DOHH2 (cell line): ENCODE results near the gene SPATA19.
"Not testable (repeated sequence)": the region's sequence is repeated elsewhere in the genome, so short reads cannot be mapped to it uniquely, and the experiment has no call there.

Experiments
- H3F3A ChIP-seq: fragments of 200-600 bp; sonication (generic), shearing (Covaris generic); 2 replicates; pipeline ENCODE4 v1.6.0; 2016; ENCODE audit warnings: antibody characterized with exemption, mild to moderate bottlenecking; ENCODE audit not compliant: control insufficient read depth, insufficient read depth
- H3K27ac ChIP-seq: fragments of 200-600 bp; sonication (generic); 2 replicates; pipeline ENCODE4 v1.5.1; 2014; ENCODE audit warnings: low read depth, mild to moderate bottlenecking, low read length, moderate library complexity
- H3K27me3 ChIP-seq: fragments of 200-600 bp; sonication (generic); 2 replicates; pipeline ENCODE4 v1.6.1; 2014; ENCODE audit warnings: mild to moderate bottlenecking, low read length, mixed read lengths; ENCODE audit not compliant: control insufficient read depth
- H3K36me3 ChIP-seq: fragments of 200-600 bp; sonication (generic); 2 replicates; pipeline ENCODE4 v1.6.1; 2014; ENCODE audit warnings: mild to moderate bottlenecking, low read length, moderate library complexity, mixed read lengths; ENCODE audit not compliant: control insufficient read depth
- H3K4me1 ChIP-seq: fragments of 200-600 bp; sonication (generic); 2 replicates; pipeline ENCODE4 v1.6.1; 2014; ENCODE audit warnings: mild to moderate bottlenecking, low read length, mixed read lengths; ENCODE audit not compliant: control insufficient read depth
- H3K4me2 ChIP-seq: fragments of 200-600 bp; sonication (generic); 2 replicates; pipeline ENCODE4 v1.6.0; 2014; ENCODE audit warnings: mild to moderate bottlenecking, low read length, moderate library complexity
- H3K4me3 ChIP-seq: fragments of 200-600 bp; sonication (generic); 2 replicates; pipeline ENCODE4 v1.5.1; 2014; ENCODE audit warnings: mild to moderate bottlenecking, low read length, mixed read lengths
- H3K79me2 ChIP-seq: fragments of 200-600 bp; sonication (generic); 2 replicates; pipeline ENCODE4 v1.6.1; 2014; ENCODE audit warnings: mild to moderate bottlenecking, low read length, mixed read lengths; ENCODE audit not compliant: control insufficient read depth
- H3K9me2 ChIP-seq: fragments of 200-600 bp; sonication (generic); replicated peaks from 2 replicates; pipeline ENCODE4 v1.6.1; 2014; ENCODE audit warnings: mild to moderate bottlenecking, low read length, mixed read lengths; ENCODE audit not compliant: control insufficient read depth
- H3K9me3 ChIP-seq: fragments of 200-600 bp; sonication (generic); 2 replicates; pipeline ENCODE4 v1.6.1; 2014; ENCODE audit warnings: antibody characterized with exemption, low read length, mixed read lengths; ENCODE audit not compliant: control insufficient read depth, insufficient read depth
- H4K20me1 ChIP-seq: fragments of 200-600 bp; sonication (generic); 2 replicates; pipeline ENCODE4 v1.6.0; 2014; ENCODE audit warnings: low read depth, mild to moderate bottlenecking, antibody characterized with exemption, low read length, moderate library complexity; ENCODE audit not compliant: control insufficient read depth, insufficient read depth
- CTCF ChIP-seq: fragments of 200-600 bp; sonication (generic); IDR thresholded peaks from one replicate; pipeline ENCODE4 v1.5.1; 2014; ENCODE audit warnings: antibody characterized with exemption, mild to moderate bottlenecking, low read depth, low read length; ENCODE audit not compliant: poor library complexity, severe bottlenecking
- EZH2phosphoT487 ChIP-seq: fragments of 200-600 bp; sonication (generic); IDR thresholded peaks from 2 replicates; pipeline ENCODE4 v1.6.1; 2017; ENCODE audit warnings: borderline replicate concordance, mild to moderate bottlenecking, antibody characterized with exemption, low read length, moderate library complexity, mixed read lengths

Gene SPATA19

GRCh38 chr11:133860151-133860550 is 14.8 kb upstream of the SPATA19 start:
- no peaks in the 10 kb centered on the region for H3K9me2 ChIP-seq
- no peaks in the 10 kb centered on the region for H3K9me3 ChIP-seq
- no peak overlapping the region for H3K4me2 ChIP-seq
- H3K27ac ChIP-seq = no peak overlapping the region
- 0 out of 2 replicates have a peak, but pooled peaks cover 3% of the 10 kb centered on the region for H3K27me3 ChIP-seq
- TF ChIP-seq EZH2phosphoT487 (no peak), CTCF (no peak)
- no peaks in the 10 kb centered on the region for H4K20me1 ChIP-seq
- H3K79me2 ChIP-seq = no peaks in the 10 kb centered on the region
- H3K4me1 ChIP-seq = no peaks in the 10 kb centered on the region
- no peak overlapping the region for H3K4me3 ChIP-seq
- H3K36me3 ChIP-seq = no peaks in the 10 kb centered on the region
- H3F3A ChIP-seq = no peaks in the 10 kb centered on the region

GRCh38 chr11:133854330-133854960 is 9.1 kb upstream of the SPATA19 start:
- H3K9me3 ChIP-seq, H3K4me2 ChIP-seq, H3F3A ChIP-seq, H3K9me2 ChIP-seq, H3K4me3 ChIP-seq, H3K27me3 ChIP-seq, H3K36me3 ChIP-seq, H3K79me2 ChIP-seq, H3K4me1 ChIP-seq, H3K27ac ChIP-seq, H4K20me1 ChIP-seq: not testable (repeated sequence)

DNA sequence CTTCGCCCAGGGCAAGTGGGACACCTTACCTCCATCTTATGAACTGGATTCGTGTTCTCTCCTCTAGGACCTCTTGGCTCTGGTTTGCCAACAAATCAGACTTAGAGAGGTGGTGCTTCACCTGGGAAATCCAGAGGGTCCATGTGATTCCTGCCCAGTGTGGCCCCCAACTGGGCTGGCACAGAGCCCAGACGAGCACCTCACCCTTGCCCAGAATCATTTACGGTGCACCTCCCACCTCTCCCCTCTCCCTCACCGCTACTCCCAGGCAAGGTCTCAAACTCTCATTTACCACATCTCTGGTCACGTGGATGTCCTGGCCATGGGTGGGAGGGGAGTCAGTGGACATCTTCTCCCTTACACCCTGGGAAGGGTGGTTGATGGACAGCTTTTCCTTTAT is 1.1 kb downstream of the SPATA19 start:
- no peak overlapping the region for H3K4me2 ChIP-seq
- H3F3A ChIP-seq = no peaks in the 10 kb centered on the region
- no peaks in the 10 kb centered on the region for H4K20me1 ChIP-seq
- H3K9me3 ChIP-seq = no peaks in the 10 kb centered on the region
- H3K27ac ChIP-seq = no peak overlapping the region
- no peaks in the 10 kb centered on the region for H3K9me2 ChIP-seq
- no peaks in the 10 kb centered on the region for H3K27me3 ChIP-seq
- H3K36me3 ChIP-seq = no peaks in the 10 kb centered on the region
- no peak for TF ChIP-seq CTCF
- TF ChIP-seq EZH2phosphoT487 = no peak
- H3K4me3 ChIP-seq = no peak overlapping the region
- H3K79me2 ChIP-seq = no peaks in the 10 kb centered on the region
- no peaks in the 10 kb centered on the region for H3K4me1 ChIP-seq

- H3K79me2 ChIP-seq = no peaks in the 10 kb centered on the region
- H3K4me2 ChIP-seq = no peak overlapping the region
- H3K9me2 ChIP-seq = no peaks in the 10 kb centered on the region
- H3K4me3 ChIP-seq = no peak overlapping the region
- no peaks in the 10 kb centered on the region for H3K36me3 ChIP-seq
- no peaks in the 10 kb centered on the region for H4K20me1 ChIP-seq
- TF ChIP-seq CTCF (no peak), EZH2phosphoT487 (no peak)
- no peaks in the 10 kb centered on the region for H3F3A ChIP-seq
- no peak overlapping the region for H3K27ac ChIP-seq
- no peaks in the 10 kb centered on the region for H3K27me3 ChIP-seq
- H3K4me1 ChIP-seq = no peaks in the 10 kb centered on the region
- no peaks in the 10 kb centered on the region for H3K9me3 ChIP-seq
Observed at GRCh38 chr11:133843454-133843987, 1.8 kb downstream of the SPATA19 start.
